GM18498 (cell line): ENCODE data around the gene PVALEF.

Experiments
- ATAC-seq: cut with Tn5 transposase; IDR thresholded peaks from one replicate; pipeline ENCODE4 v1.9.1; 2021; ENCODE audit warnings: mild to moderate bottlenecking, moderate library complexity; ENCODE audit not compliant: unreplicated experiment

PVALEF gene

DNA sequence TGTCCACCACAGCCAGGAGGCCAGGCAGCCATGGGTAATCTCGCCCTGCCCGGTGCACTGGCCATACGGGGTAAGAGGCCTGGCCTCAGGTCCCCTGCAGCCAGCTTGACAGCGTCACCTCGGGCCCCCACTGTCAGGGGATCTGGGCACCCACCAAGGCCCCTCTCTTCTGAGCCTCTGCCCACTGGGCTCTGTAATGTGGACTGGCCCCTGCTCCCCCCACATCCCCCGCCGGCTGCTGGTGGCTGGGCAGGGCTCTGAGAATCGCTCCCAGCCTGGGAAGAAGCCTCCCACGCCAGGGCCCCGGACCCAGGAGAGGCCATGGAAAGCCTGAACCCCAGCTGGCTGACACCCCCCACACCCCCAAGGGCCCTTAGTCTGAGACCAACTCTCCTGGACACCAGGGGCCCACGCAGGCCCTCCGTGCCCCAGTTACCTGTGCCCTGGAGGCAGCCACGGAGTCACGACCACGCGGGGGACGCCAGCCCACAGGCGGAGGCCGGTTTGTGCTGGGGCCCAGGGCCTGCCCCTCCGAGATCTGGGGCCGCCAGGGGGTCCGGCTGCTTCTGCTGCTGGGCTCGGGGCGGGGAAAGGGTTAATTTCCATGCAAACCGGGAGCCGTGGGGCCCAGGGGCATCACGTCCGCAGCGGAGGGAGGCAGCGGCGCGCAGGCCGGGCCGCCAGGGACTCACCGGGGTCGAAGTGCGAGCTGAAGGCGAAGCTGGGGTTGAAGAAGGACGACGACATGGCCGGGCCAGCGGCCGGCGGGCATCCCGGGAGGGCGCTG lies at the start of gene PVALEF:
Gene PVALEF (plus strand): TSS at position 262 of the 787 bp plus-strand sequence. CDS start 15,720 bp downstream, outside the sequence.
- no peak for ATAC-seq

DNA sequence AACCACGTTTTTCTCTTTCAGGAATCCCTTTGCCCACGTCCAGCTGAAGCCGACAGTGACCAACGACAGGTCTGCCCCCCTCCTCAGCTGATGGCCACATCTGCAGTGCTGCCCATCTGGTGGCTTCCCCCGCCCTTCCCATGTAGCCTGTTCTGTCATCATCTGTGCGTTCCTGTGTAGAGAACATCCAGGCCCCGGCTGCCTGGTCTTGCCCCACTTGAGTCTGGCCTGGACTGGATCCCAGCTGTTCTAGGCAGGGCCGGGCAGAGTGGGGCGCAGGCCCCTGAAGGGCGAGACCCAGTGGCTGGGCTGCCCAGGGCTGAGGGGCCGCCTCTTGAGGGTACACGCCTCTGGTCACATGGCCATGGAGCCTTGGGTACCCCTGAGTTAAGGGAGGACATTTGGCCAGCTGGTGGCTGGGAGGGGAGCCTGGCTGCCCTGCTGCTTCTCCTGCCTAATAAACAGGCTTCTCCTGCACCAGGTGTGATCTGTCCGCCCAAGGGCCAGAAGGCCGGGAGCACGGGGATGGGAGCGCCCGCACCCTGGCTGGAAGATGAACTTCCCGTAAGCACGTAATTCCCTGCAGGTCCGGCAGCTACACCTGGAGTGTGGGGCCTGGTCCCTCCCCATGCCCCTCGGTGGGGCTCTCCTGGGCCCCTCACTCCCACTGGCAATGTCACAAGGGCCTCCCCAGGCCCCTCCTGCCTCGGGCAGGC lies 49.4 kb upstream of the PVALEF start:
- no peak for ATAC-seq

DNA sequence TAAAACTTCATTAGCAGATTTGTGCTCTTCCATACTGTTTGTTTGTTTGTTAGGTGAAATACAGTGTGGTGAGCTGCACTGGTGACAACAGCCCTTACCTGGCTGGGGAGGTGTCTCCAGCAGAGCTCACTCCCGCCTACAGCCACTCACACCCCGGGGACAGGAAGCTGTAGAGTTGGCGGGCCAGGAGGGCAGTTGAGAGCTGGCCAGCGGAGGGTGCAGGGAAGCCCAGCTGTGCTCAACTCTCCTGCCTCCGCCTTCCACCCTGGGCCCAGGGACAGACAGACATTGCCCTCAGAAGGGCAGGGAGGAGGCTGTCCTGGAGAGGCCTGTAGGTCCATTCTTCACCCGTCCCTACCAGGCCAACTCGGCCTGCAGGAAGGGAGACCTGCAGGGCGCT lies 48.6 kb upstream of the PVALEF start:
- no peak for ATAC-seq

DNA sequence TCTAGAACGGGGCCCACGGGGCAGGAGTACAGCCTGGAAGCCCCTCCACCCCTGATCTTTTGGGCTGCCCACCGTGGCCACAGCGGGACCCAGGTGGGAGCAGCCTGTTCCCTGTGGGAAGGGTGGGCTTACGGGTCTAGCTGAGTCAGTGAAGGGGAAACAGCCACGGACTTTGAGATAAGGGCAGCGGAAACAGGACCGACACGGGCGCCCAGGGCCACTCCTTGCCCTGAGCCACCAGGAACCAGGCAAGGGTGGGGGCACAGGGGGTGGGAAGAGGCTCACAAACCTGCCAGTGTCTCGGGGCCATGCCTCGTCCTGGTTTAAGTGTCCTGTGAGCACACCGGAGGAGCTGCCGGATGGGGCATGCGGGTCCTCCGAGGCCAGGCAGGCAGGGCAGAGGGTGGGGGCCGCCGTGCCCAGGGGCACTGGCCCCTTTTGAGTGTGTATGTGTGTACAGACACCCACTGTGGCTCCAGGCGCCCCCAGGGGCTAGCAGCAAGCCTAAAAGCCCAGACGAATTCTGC lies 47.6 kb upstream of the PVALEF start:
- ATAC-seq = no peak

DNA sequence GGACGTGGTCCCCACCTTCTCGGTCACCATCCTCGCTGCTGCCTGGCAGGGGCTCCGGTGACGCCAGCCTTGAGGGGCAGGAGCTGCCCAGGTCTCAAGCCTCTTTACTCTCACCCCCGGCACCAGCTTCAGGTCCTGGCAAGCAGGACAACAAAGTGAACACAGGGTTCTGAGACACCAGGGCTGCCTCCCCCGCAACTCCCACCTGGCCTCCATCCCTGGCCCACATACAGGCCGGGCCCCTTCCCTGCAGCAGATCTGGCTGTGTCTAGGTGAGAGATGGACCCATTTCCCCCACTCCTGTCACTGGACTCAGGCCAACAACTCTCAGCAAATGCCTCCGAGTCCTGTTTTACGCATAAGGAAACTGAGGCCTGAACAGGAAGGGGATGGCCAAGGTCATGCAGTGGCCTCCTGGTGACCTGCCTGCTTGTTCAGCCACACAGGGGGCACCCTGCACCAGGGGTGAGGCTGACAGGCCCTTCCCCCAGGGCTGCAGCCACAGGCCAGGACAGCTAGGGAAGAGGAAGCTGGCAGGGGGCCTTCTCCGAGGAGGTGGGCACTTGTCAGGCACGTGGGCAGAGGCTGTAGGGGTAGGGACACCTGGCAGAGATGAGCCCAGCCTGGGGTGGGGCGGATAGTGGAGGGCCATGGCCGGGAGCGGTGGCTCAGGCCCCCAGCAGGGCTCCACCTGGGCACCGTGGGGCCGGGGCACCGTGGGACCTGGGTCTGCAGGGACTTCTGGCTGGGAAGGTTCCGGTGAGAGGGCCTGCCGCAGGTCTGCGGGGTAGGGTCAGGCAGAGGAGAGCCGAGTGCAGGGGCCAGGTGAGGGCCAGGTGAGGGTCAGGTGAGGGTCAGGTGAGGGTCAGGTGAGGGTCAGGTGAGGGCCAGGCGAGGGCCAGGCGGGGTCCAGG lies 46.7 kb upstream of the PVALEF start:
- no peak for ATAC-seq

DNA sequence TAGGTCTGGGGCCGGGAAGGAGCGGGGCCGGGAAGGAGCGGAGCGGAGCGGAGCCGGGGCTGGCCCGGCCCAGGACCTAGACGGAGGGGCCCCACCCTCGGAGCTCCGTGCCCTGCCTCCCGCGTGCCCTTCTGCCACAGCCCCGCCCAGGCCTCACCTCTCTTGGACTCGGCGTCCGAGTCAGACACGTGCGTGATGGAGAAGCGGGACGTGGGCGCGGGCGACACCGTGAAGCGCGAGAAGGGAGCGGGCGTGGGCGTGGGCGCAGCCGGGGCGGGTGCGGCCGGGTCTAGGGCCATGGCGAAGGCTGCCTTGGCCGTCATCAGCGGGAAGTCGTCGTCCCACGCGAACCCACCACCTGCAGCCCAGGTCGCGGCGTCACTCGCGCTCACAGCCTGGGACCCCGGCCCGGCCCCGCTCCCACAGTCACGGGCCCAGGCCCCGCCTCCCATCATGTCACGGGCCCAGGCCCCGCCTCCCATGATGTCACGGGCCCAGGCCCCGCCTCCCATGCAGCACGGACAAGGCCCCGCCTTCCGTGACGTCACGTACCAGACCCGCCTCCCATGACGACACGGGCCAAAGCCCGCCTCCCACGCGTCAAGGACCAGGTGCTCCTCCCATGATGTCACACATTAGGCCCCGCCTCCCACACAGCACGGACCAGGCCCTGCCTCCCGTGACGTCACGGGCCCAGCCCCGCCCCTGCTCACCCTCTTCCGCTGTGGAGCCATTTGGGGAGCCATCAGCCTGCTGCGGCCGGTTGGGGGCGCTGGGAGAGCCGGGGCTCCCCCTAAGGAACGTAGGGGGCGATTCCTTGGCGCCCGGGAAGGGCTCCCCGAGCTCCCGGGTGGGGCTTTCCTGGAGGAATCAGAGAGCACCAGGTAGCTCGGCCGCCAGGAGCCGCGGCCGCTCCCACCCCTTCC lies 45.8 kb upstream of the PVALEF start:
- ATAC-seq = no peak

DNA sequence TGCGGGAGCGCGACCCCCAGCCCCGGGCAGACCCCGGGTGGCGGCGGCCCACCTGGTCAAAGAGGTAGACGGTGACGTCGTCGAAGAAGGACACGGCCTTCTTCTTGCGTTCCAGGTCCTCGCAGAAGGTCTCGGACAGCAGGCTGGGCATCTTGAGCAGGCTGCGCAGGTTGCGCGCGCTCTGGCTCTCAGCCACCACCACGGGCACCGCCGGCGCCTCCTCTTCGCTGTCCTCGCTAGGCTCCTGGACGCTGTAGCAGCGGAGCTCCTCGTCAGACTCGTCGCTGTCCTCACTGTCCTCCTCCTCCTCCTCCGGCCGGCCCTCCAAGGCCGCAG lies 45.2 kb upstream of the PVALEF start:
- no peak for ATAC-seq

DNA sequence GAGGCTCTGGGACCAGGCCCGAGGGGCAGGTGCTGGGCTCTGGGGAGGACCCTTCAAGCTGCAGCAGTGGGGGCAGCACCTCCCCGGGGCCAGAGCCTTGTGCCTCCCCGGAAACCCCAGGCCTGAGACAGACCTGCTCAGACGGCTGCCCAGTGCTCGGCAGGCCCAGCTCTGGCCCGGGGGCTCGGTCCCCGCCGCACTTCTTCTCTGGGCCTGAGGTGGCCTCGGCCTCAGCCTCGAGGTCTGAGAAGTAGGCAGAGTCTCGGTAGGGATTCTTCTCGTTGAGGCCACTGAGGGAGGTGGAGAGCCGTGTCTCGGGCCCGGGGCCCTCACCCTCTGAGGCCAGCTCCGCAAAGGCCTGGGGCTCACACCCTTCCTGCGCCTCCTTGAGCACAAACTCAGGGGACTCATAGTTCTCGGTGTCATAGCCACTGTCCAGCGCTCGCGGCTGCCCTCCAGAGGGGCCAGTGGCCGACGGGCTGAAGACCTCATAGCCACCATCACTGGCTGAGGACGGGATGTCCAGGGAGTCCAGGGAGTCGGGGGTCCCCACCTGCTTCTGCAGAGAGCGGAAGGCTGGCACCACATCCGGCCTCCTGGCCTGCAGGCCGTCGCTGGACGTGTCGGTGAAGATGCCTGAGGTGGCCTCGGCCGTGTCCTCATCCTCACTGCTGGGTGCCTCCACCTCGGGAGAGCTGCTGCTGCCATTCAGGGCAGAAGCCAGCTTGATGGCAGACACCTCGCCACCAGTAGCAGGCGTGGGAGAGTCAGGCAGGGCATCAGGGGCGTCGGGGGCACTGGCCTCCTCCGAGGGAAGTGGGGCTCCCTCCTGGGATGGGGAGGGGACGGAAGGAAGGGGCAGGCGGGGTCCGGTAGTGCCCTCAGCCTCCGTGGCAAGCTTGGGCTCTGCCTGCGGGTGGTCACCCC lies 44.3 kb upstream of the PVALEF start:
- no peak for ATAC-seq

DNA sequence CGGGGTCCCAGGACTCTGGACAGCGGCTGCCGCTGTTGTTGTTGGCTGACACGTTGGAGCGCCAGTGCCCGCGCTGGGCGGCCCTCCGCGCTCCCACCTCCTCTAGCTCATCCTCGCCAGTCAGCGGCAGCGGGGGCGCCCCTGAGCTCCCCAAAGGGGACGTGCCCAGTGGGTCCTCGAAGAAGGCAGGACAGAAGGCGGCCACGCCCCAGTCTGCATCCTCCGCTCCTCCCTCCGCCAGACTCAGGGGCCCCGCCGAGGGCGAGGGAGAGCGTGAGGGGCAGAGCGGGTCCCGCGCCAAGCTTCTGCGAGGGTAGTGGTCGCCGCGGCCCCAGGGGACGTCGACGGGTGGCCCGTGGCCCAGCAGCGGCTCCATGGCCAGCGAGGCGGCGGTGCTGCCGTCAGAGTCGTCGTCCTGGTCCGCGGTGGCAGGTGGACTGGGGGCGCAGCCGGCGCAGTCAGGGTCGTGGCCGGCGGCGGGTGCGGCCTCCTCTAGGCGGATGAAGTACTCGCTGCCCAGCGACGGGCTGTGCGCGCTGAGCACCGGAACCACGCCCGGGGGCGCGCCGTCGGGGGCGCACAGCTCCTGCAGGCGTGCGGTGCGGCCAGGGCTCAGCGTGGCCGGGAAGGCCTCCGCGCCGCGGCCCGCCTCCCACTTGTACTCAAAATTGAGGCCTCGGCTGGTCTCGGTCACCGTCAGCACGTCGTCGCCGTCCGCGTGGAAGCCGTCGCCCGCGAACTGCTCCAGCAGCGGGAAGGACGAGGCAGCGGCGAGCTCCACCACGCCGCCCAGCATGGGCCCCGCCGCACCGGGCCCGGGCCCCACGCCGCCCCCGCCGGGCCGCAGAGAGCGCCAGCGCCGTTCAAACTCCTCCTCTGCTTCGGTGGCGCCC lies 43.2 kb upstream of the PVALEF start:
- ATAC-seq = no peak

DNA sequence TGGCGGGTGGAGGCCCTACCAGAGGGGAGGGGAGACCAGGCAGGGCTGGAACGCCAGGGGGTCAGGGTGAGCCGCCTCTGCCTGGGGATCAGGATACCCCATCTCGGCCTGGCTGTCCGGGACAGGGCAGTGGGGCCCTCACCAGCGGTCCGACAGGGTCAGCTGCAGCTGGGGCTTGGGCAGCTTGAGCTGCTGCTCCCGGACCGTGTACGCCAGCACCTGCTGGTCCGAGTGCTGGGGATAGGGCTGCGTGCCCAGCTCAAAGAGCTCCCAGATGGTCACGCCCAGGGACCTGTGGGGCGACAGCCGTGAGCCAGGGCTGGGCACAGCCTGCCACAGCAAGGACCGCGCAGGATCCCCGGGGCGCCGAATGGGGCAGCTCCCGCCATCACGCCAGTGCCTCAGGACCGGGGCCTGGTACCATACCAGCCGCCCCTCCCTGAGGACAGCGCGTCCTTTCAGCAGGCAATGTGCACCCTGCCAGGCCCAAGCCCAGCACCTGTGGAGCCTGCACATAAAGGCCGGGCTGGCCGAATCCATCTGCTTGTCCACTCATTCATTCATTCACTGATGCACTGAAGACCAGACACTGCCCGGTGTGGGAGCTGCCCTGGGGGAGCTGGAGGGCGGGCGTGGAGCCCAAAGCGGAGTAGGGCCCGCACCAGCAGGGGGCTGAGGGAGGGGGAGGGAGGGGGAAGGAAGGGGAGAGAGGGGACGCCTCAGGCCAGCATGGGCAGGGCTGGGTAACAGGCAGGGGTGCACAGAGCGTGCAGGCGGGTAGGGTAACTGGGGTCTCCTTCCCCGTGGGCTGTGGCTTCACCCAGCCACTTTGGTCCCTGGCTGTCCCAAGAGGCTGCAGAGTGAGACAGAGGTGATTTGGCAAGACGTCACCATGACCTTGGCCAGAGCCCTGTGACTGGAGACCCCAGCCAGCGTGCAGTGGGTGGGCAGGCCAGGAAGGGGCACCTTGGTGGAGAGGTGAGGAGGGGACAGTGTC lies 42.0 kb upstream of the PVALEF start:
- no peak for ATAC-seq

DNA sequence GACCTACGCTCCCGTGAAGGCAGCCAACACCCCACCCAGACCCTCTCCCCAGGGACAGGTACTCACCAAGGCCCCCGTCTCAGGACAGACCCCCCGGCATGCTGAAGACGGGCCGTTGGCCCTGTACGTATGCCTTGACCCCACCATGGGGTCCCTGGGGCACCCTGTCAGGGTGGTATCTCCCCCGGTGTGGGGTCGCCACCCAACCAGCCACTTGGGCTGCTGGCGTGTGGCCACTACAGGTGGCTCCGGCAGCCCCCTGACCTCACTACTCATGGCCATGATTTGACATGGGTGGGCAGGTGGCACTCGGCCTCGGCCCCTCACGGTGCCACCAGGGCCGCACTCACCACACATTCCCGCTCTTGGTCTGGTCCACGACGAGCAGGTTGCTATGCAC lies 40.9 kb upstream of the PVALEF start:
- ATAC-seq = no peak

DNA sequence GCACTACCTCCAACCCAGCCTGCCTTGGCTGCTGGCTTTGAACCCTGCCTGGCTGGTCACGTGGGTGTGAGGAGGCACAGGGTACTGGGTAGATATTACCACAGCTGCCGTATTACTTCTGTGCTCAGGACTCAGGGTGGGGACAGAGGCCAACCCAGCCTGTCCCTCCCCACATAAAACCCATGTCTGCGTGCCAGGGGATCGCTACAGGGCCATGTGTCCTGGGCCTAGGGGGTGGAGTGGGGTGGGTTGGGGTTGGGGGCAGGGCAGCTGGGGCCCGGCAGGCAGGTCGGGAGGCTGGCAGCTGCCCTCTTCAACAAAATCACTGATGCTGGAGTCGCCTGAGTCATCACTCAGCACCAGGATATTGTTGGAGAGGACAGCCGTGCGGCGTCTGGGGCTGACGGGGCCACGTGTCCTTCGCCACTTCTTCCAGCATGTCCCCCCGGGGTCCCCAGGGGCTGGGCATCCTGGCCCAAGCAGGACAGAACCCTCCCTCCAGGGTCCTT lies 39.7 kb upstream of the PVALEF start:
- no peak for ATAC-seq

DNA sequence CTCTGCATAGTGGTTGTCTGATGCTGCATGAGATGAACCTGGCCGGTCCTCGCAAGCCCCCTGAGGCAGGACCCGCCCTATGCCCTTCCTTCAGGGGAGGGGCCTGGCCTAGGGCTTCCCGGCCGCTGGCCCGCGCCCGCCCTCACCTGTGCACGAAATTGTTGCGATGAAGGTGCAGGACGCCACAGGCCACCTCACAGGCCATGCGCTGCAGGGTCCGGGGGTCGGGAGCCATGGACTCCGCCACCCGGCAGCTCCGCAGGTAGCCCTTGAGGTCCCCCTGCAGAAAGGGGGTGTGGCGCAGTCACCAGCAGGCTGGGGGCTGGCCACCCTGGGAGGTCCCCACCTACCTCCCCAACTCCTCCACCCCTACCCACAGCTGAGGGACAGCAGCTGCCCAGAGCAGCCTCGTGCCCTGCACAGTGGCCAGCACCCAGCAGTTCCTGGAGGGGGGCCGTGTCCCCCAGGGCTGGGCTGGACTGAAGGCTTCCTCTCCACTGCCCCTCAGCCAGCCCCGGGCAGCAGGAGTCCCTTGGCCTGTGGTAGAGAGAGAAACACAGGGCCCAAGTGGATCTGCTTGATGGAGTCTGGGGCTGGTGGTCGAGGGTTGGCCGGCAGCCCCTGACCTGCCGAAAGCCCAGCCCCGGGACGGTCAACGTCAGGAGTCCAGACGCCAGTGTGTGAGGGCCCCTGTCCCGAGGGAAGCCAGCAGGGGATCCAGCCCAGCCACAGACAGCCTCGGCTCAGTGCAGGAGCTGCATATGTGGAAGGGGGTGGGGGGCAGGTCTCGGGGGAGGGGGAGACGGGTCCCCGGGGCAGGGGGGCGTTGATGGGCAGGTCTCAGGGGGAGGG lies 38.8 kb upstream of the PVALEF start:
- ATAC-seq = no peak

DNA sequence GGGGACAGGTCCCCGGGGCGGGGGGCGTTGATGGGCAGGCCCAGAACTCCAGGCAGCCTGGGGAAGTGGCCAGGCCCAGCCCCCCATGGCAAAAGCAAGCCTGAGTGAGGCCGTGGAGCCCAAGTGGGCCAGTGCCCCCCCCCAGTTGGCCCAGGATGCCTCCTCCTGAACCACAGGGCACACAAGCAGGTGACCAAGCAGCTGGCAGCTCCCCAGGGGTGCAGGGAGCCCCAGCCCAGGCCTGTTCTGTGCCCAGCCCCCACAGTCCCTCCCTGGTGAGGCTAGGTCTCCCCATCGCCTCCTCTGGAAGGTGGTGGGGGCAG lies 38.2 kb upstream of the PVALEF start:
- no peak for ATAC-seq

DNA sequence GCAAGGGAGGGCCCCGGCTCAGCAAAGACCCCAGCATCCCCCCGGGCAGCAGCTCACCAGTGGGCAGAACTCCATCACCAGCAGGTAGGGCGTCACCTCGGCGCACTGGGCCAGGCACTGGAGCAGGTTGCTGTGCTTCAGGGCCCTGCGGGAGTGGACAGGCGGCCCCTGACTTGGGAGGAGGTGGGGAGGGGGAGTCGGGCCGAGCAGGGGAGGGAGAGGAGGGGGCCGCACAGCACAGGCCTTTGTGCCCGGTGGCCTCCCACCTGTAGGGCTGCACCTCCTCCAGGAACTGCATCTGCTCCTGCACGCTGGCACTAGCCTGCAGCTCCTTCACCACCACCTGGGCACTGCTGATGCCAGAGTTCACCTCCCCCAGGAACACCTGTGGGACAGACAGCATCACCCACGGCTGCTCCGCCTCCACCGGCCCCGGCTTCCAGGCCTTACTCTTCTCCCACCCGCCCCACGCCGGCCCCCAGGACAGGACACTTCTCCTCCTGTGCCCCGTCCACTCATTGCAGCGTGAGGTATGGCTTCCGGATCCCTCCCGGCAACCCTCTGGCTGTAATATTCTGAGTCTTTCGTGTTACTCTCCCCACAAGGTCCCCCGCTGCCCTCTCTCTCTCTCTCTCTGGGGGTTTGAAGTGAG lies 37.7 kb upstream of the PVALEF start:
- ATAC-seq = no peak
